ENCODE data around the gene ROR1.

- TF ChIP-seq CTCF (IDR thresholded peaks at IDR 0.05; ENCODE audit: low read depth, low read length) (no peak), MAX (IDR thresholded peaks at IDR 0.05; ENCODE audit: low read depth, low read length) (no peak)
Measured at GRCh38 chr1:63833363-63834119, 59.7 kb downstream of the ROR1 start.
